DMS53 treated with DMSO at 0.1 percent for 48 hours (cell line): ENCODE data around the gene ANO8.
"Not testable (repeated sequence)": the region's sequence is repeated elsewhere in the genome, so short reads cannot be mapped to it uniquely, and the experiment has no call there.

Experiments used
- DNase-seq: peaks from one replicate; lab custom pipeline; 2025; ENCODE audit not compliant: unreplicated experiment; lab: John Stamatoyannopoulos, UW

ANO8 gene

GRCh38 chr19:17311455-17312188 lies 23.0 kb downstream of the ANO8 start:
- DNase-seq = no peak

GRCh38 chr19:17309965-17310461 lies 24.6 kb downstream of the ANO8 start:
- no peak for DNase-seq

GRCh38 chr19:17309198-17309964 lies 25.3 kb downstream of the ANO8 start, which contains the start of gene DDA1:
TSS of gene DDA1 (plus strand) at chr19:17309563. CDS start at chr19:17309655, 92 bp downstream.
- DNase-seq = peak; percentile 97

- DNase-seq = no peak
Observed at GRCh38 chr19:17307876-17308377, 26.7 kb downstream of the ANO8 start.

GRCh38 chr19:17306285-17306714 lies 28.4 kb downstream of the ANO8 start:
- no peak for DNase-seq

- peak; percentile 98 for DNase-seq
Observed at GRCh38 chr19:17305517-17306284, 29.0 kb downstream of the ANO8 start, which contains the start of gene MRPL34. TSS of gene MRPL34 (plus strand) at chr19:17305872. CDS start at chr19:17305893, 21 bp downstream.

GRCh38 chr19:17305216-17305516 lies 29.5 kb downstream of the ANO8 start:
- no peak for DNase-seq

GRCh38 chr19:17304386-17305215 lies 30.1 kb downstream of the ANO8 start:
- no peak for DNase-seq

- no peak for DNase-seq
Observed at GRCh38 chr19:17303940-17304267, 30.8 kb downstream of the ANO8 start.

- DNase-seq = peak; percentile 75
Observed at GRCh38 chr19:17303167-17303939, 31.3 kb downstream of the ANO8 start, which contains the start of gene ABHD8. TSS of gene ABHD8 (minus strand) at chr19:17303425. CDS start at chr19:17301616, 1,809 bp downstream.

- DNase-seq = no peak
Observed at GRCh38 chr19:17302391-17303166, 32.1 kb downstream of the ANO8 start.

GRCh38 chr19:17300992-17301619 lies 33.5 kb downstream of the ANO8 start:
- no peak for DNase-seq

- no peak for DNase-seq
Observed at GRCh38 chr19:17296976-17297375, 37.7 kb downstream of the ANO8 start.

- peak; percentile 71 for DNase-seq
Observed at GRCh38 chr19:17296273-17296672, 38.4 kb downstream of the ANO8 start.

GRCh38 chr19:17295551-17295950 lies 39.1 kb downstream of the ANO8 start:
- not testable (repeated sequence) for DNase-seq

GRCh38 chr19:17294051-17294891 lies 40.4 kb downstream of the ANO8 start:
- DNase-seq = no peak

- DNase-seq = no peak
Observed at GRCh38 chr19:17293605-17294004, 41.0 kb downstream of the ANO8 start.
